GM21825 (cell line): Measurements from ENCODE around the gene CTNS.

Experiments used
- ATAC-seq: cut with Tn5 transposase; IDR thresholded peaks from one replicate; pipeline ENCODE4 v1.9.1; 2021; ENCODE audit warnings: mild to moderate bottlenecking, moderate library complexity; ENCODE audit not compliant: unreplicated experiment

Gene CTNS

DNA sequence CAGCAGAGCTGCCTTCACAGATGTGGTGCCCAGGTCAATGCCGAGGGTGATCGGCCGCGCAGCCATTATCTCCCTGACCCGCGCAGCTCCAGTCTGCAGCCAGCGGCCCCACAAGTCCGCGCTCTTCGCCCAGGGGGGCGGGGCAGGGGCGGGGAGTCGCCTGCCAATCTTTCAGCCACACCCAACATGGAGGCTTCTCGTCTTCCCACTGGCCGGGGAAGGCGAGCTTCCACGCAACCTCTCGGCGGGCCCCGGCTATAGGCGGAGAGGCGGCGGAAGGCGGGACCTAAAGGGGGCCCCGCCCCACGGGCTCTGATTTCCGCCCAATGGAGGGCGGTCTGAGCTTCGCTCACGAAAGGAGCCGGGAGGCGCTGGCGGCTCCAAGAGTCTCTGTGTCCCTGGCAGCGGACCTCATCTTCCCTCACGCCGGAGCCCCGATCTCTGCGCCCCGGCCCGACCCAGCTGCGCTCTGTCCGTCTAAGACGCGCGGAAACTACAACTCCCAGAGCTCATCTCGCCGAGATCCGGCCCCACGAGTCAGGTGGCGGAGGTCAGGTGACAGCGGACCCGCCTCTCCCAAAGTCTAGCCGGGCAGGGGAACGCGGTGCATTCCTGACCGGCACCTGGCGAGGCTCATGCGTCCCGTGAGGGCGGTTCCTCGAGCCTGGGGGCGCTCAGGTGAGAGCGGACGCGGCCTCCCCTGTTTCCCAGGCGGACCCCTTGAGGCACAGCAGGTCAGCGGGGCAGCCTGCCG is at the start of gene CTNS, which contains the start of gene SHPK:
Gene CTNS (plus strand): TSS at position 607 of the 754 bp plus-strand sequence. CDS start 3,447 bp downstream, outside the sequence.
Gene SHPK (minus strand): TSS at position 97 of the 754 bp plus-strand sequence. CDS start 31 bp downstream, at position 66.
- peak; percentile 93 for ATAC-seq

DNA sequence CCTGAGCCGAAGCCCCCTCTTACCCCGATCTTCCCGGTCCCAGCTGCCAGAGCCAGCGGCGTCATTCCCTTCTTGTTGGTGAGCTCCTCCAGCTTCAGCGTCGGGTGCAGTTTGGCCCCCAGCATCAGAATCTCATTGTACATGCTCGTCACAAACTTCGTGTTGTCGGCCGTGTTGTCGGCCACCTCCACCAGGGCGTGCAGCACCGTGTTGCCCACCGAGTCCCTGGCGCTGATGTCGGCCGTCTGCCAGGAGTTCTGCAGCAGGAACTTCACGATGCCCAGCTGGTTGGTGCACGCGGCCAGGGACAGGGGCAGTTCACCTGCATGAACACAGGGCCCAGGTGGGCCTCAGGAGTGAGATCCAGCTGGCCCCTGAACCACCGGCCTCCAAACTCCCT is 46.8 kb upstream of the CTNS start:
- no peak for ATAC-seq

DNA sequence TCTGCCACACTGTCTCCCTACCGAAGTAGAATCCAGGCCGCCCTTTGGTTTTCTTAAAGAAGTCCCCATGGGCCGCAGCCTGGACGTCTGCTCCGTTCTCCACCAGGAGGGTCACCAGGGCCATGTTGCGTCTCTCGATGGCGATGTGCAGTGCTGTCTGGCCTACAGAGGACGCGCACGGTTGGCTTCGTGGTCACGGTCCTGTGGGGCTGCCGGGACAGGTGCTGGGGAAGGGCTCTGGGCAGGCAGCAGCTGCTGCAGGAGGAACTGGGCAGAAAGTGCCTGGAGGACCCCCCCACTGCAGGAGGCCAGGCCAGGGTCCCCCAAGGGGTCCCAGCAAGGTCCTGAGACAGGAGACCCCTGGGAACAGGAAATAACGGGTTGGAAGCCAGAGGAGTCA is 46.3 kb upstream of the CTNS start:
- ATAC-seq, result no peak

DNA sequence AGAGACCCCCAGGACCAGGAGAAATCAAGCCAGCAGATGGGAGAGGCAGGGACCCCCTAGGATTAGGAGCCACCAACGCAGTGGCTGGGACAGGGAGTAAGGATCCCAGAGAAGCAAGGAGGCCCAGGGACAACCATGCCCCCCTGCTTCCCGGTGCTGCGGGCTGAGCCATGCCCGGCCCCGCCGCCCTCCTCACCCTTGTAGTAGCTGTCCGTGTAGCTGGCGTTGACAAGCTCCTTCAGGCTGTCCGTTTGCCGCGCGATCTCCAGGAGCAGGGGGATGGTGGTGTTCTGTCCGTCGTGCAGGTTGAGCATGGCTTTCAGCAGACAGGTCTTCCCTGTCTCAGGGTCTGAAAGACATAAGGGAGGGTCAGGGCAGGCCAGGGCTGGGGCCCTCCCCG is 45.8 kb upstream of the CTNS start:
- no peak for ATAC-seq

DNA sequence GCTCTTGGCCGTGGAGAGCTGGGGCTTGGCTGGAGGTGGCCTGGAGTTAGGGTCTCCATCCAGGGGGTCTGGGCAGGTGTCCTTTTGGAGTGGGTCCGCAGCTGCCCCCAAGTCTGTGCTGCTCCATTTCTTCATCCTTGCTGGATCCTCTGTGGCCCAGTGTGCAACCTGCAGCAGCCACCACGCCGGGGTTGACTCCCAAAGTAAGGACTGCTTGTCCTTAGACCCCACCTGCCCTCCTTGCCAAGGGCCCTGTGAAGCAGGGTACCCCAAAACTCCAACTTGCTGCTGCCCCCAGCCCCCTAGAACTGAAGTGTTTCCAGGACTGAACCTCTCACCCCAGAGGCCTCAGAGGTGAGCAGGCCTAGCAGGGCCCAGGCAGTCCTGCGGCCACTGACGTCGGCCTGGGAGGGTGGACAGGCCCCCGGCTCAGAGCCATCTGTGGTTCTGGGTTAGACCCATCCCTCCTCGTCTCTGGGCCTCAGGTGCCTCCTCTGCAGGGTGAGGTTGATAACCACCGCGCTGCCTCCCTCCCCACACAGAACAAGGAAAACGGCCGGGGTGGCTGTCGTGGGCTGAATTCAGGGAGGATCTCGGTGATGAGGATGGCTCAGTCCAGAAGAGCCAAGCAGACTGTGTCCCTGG is 44.2 kb upstream of the CTNS start:
- ATAC-seq, result no peak

DNA sequence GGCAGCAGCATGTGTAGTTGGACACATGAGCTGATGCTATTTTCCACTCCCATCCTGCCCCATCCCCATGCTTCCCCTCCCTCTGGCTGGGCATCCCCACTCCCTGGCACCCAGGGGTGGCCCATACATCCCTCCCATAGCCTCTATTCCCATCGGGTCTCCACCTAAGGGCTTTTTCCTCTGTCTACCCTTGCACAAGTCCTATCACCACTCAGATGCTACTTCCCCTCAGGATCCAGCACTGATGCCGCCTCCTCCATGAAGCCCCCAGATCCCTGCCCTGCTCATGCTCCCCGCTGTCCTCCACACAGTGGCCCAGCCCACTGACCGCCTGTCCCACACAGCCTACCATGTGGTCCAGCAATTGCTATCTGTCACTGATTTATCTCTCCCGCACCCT is 43.2 kb upstream of the CTNS start:
- no peak for ATAC-seq

DNA sequence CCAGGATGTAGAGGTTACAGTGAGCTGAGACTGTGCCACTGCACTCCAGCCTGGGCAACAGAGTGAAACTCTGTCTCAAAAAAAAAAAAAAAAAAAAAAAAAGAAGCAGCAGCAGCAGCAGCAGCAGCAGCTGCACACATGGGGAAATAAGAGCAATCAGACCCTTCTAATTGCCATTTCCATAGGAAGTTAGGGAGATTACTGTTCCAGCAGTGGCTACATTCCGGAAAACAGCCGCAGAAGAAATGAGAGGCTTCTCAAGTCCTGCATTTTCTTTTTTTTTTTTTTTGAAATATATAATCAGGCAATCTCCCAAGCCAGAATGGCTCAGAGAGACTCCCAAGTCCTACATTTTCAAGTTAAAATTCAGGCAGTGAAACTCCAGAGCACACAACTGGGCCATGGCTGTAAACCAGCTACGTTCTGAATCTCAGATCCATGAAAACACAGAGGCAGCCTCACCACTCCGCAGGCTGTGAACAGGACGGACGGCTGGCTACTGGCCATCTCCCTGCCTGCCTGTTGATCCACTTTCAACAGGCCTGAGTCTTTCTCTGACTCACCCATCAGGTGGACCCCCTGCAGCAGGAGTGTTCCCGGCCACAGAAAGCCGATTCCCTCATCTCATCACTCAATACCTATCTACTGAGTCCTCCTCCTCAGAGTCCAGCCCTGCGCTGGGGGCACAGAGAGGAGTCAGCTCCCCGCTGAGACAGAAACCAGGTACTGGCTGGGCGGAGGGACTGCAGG is 42.3 kb upstream of the CTNS start:
- no peak for ATAC-seq

DNA sequence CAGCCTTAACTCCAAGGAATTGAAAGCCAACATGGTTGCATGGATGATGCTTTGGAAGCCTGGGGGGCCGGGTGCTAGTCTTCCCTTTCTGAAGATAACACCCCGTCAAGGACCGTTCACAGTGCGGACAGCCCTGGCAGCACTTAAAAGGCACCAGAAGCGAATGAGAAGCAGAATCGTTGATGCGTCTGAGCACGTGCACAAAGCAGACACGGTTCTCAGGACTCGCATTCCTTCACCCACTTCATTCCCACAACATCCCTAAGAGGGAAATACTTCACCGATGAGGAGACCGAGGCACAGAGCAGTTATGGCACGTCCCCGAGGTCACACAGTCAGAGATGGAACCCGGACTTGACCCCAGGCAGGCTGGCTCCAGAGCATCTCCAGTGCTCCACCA is 41.6 kb upstream of the CTNS start:
- no peak for ATAC-seq

DNA sequence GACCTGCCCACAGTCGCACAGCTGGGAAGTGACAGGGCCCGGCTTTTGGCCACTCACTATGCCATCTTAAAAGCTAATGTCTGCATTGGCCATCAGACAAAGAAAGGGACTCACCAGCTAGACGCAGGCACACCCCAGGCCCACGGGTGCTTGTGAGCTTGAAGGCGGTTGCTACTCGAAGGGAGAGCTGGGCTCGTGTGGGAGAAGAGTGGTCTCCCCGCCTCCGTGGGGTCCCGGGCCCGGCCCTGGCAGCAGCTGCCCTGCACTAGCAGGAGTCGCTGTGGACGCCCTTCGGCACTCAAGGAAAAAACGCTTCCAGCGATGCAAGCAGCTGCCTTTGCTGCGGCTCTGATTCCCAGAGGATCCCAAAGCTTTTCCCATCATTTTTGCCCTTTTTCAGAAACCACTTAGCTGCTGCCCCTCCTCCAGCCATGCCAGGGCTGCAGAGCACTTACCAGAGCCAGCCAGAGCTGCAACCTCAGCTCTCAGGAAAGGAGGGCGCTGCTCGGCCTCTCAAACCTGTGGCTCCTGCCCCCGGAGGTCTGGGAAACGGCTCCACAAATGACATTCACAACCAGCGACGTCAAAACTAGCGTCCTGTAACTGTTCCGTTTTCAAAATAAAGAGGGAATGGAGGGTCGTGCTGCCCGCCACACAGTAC is 39.6 kb upstream of the CTNS start:
- ATAC-seq, result no peak

DNA sequence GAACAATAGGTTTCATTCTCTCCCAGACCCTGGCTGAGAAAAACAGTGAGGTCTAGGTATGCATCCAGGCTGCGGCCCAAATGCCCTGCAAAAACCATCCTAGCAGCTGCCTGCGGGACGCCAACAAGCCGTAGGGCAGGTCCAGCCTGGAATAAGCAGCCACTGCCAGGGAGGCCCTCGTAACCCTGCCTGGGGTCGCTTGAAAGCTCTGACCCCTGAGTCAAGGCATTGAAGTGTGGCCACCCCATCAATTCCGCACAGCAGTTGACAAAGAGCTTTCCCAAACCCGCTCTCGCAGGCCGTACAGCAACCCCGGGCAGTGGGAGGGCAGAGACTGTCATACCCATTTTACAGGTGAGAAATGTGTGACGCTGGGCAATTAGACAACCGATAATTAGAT is 38.5 kb upstream of the CTNS start:
- no peak for ATAC-seq

DNA sequence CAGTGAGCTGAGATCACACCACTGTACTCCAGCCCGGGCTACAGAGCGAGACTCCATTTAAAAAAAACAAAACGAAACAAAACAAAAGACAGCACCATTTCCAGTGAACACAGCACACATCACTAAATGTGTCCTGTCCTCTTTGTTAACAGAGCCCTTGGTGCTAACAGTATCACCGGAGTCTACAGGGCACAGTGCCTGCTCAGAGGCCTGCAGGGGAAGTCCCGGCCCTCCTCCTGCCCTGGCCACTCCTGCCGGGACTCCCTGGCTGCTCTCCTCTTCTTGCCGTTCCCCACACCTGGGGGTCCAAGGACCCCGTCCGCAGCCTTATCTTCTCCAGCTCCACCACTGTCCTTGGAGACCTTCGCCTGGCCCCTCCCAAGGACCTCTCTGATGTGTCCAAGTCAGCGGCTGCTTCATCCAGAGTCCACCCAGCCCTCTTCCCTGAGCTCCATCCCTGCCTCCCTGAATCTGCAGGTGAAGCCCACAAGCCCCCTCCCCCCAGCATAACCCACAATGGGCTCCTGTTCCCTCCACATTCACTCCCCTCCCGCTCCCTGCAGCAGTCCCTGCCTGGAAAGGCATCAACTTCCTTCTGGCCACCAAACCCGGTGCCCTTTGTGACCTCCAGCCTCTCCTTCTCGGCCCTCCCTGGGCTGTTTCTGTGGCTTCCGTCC is 35.9 kb upstream of the CTNS start:
- ATAC-seq, result no peak

DNA sequence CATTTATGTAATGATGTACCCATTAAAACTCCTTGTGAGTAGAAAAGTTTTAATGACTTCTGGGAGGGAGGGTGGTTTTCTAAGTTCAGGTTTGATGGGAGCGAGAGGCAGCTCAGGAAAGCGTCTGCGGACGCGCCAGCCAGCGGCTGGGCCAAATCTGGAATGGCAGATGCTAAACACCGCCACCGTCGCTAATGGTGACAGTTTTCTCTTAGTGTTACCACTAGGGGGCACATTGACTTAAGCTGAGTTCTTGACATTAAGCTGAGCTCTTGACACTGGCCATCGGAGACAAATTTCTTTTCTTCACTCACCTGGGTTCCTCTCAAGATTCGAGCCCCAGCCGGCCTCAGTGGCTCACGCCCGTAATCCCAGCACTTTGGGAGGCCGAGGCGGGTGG is 34.1 kb upstream of the CTNS start:
- no peak for ATAC-seq

DNA sequence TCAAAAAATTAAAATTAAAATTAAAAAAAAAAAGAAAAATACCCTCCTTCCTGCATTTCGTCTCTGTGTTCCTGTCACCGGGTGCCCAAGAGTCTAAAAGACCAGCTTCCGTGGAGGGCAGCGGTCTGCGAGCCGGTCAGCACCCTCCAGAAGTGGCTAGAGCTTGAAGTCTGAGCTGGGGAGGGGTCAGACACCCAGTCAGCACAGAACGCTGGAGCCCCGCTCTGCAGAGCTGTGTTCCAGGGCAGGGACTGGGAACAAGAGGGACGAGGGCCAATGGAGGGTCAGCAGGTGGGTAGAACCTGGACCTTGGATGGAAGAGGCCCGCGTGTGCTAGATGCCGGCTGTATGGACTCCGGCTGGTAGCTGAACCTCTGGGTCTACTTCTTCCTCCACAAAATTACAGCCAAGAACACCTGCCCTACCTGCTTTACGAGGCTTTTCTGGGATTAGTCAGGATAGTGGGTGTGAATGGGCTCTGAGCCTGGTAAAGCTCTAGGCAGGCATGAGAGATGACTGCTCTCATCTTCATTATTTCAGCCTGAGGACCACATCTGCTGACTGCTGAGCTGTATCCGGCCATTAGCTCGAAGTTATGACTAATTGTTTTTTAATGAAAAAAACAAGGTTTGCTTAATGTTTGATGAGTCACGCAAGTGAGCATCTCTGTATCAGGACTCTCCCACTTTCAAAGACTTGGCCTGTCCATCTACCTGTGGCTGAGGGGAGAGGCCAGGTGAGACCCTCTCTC is 33.3 kb upstream of the CTNS start:
- ATAC-seq, result no peak

DNA sequence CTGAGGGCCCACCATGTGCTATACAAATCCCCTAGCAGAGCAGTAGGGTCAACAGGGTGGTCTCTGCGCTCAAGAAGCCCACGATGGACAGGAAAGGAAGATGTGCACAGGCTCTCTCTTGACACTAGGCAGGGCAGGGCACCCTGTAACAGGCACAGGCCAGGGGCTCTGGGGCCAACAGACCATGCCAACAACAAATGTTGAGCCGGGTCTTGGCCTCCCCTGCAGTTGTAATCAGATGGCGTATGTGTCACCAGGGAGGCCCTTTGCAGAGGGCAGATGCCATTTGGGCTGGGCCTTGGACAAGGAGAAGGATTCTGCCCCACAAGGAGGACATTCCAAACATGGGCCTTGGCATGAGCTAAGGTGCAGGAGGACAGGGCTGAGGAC is 32.7 kb upstream of the CTNS start:
- no peak for ATAC-seq

DNA sequence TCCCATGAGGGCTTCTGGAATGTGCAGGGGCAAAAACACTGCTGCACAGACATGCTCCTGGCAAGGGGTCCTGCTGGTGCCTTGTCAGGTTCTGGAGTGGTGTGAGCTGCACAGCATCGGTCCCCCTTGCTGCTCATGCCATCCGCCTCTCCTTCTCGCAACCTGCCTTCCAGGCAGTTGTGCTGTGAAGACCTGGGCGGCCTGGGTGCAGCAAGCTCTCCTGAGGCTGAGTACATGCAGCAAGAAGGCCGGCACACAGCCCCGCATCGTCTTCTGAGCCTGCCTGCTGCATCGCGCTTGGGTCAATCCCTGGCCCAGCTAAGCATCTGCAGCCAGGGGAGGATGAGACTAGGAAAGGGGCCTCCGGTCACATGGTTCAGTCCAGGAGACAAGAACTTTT is 26.9 kb upstream of the CTNS start:
- no peak for ATAC-seq

DNA sequence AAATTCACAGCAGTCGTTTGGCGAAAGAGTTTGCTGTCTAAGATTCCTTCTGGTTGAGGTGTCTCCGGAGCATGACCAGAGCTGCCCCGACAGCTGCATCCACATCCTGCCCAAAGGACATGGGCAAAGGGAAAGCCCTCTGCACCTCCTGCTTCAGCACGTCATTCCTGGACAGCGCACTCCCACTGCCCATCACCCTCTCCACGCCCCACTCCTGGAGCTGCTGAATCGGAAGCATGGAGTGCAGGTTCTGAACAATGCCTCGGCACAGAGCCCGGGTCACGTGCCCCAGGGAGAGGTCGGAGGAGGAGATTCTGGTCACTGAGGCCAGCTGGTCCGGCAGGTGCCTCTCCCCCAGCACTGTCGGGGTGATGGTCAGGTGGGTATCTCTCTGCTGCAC is 26.0 kb upstream of the CTNS start:
- no peak for ATAC-seq

DNA sequence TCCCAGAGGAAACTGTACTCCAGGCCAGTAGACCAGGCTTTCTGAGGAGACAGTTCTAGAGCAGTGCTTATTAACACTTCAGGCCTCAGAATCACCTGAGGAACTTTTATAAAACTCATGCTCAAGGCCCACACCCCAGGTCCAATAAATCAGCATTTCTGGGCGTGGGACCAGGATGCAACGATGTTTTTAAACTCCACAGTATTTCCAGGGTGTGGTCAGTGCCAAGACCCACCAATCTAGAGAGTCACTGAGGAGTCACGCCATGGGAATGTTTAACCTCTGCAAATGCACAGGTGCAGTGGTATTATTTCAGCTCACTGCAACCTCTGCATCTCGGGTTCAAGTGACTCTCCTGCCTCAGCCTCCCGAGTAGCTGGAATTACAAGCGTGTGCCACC is 23.4 kb upstream of the CTNS start:
- ATAC-seq, result no peak

DNA sequence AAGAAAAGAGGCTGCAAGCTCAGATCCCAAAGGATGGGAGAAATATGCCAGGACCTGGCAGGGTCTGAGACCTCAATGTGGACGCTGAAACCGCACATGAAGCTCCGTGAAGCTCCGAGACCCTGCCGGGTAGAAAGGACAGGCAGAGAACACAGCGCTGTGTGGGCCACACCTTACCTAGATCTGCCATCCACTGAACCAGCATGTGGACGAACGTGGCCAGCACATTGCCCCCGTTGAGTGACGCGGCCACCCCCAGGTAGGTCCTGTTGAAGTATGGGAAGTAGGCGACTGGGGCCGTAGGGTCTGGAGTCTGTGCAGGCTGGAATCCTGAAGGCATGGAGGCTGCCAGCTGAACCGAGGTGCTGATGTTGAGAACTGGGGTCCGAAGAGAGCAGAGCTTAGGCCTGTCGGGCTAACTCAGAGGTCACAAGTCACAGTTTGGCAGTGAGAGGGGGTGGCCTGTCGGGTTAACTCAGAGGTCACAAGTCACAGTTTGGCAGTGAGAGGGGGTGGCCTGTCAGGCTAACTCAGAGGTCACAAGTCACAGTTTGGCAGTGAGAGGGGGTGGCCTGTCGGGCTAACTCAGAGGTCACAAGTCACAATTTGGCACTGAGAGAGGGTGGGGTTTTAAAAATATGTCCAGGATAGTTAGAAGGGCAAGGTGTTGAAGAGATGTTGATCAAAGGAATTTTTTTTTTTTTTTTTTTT is 21.2 kb upstream of the CTNS start:
- ATAC-seq, result no peak

DNA sequence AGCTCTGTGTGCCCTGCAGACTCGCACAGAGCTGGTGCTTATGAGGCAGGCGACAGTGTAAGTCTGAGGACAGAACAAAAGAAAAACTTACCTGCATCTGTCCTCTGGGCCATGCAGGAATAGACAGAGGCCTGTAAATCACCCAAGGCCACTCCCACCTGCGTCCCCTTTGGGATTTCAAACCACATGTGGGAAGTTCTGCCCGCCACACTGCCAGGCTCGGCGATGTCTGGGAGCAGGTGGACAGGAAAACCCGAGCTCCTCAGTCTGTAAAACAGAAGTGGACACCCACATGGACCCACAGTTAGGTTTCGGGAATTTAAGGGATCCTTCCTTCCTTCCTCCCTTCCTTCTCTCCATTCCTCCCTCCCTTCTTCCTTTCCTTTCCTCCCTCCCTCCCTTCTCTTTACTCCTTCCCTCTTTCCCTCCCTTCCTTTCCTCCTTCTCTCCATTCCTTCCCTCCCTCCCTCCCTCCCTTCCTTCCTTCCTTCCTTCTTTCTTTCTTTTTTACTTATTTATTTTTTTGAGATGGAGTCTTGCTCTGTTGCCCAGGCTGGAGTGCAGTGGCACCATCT is 15.3 kb upstream of the CTNS start:
- no peak for ATAC-seq
